Measurements from ENCODE around the gene BDH1.

DNA sequence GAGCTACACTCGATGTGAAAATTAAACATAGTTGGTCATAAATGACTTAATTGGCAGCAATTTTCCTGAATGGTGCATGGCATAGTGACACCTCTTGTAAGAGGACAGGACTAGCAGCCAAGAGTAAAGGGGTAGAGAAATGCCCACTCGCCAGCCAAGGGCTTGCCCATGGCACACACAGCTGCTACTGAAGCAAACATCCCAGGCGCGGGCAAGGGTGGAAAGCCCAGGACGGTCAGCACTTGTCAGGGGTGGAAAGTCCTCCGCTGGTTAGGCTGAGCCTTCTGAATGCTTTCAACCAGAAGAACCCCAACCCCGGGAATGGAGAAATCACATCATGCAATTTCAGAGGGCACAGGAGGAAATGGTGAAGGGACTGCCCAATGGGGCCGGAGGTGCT lies 31.6 kb downstream of the BDH1 start:
- TF ChIP-seq, protein P1, sequence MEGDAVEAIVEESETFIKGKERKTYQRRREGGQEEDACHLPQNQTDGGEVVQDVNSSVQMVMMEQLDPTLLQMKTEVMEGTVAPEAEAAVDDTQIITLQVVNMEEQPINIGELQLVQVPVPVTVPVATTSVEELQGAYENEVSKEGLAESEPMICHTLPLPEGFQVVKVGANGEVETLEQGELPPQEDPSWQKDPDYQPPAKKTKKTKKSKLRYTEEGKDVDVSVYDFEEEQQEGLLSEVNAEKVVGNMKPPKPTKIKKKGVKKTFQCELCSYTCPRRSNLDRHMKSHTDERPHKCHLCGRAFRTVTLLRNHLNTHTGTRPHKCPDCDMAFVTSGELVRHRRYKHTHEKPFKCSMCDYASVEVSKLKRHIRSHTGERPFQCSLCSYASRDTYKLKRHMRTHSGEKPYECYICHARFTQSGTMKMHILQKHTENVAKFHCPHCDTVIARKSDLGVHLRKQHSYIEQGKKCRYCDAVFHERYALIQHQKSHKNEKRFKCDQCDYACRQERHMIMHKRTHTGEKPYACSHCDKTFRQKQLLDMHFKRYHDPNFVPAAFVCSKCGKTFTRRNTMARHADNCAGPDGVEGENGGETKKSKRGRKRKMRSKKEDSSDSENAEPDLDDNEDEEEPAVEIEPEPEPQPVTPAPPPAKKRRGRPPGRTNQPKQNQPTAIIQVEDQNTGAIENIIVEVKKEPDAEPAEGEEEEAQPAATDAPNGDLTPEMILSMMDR (IDR thresholded peaks at IDR 0.05; ENCODE audit: borderline replicate concordance, extremely low read depth, low read length, poor library complexity, severe bottlenecking), result no peak
- no peak for TF ChIP-seq EZH2 (IDR thresholded peaks at IDR 0.05; ENCODE audit: borderline replicate concordance, low read depth, low read length, severe bottlenecking)

Measured in DND-41 (cell line).